ENCODE data around the gene STMN1.

Gene STMN1

GRCh38 chr1:25867210-25867991, 38.8 kb downstream of the STMN1 start:
- Histone ChIP-seq H3K27me3 (ENCODE audit: insufficient read depth, insufficient read length) (no peaks in the 10 kb centered on the region), H3K4me1 (ENCODE audit: insufficient read depth, insufficient read length) (peaks cover 32% of the 10 kb centered on the region), H3K36me3 (ENCODE audit: insufficient read depth, insufficient read length, low read length) (peaks cover 31% of the 10 kb centered on the region), H3K9ac (ENCODE audit: insufficient read length, low read depth) (no peak overlapping the region), H3K4me3 (ENCODE audit: insufficient read length, low read depth) (no peak overlapping the region), H3K9me3 (ENCODE audit: insufficient read depth, low read length) (no peaks in the 10 kb centered on the region)
- peak; percentile 85 for DNase-seq (ENCODE audit: low read depth, low spot score)
- TF ChIP-seq YY1 (IDR thresholded peaks at IDR 0.05; ENCODE audit: insufficient read depth, insufficient read length) (no peak), ZNF274 (IDR thresholded peaks at IDR 0.05; ENCODE audit: low read depth, low read length) (no peak)

DNA sequence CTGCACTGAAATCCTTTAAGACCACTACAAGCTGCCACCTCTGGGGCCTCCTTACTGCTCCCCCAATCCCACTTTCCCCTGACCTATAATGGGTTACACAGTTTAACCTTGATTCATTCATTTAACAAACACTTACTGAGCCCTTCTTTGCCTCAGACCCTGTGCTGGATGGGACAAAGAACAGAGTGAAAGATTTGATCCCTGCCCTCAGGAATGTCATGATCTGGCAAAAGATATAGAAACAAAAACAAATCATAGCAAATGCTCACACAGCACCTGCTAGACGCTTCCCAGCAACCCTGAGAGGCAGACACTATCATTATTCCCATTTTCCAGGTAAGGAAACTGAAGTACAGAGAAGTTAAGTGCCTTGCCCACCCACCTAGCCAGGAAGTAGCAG, 39.9 kb downstream of the STMN1 start:
- H3K36me3 ChIP-seq (ENCODE audit: insufficient read depth, insufficient read length, low read length) = peaks cover 36% of the 10 kb centered on the region
- DNase-seq (ENCODE audit: low read depth, low spot score) = no peak
- H3K4me3 ChIP-seq (ENCODE audit: insufficient read length, low read depth) = no peak overlapping the region
- no peaks in the 10 kb centered on the region for H3K27me3 ChIP-seq (ENCODE audit: insufficient read depth, insufficient read length)
- H3K9ac ChIP-seq (ENCODE audit: insufficient read length, low read depth) = no peak overlapping the region
- H3K9me3 ChIP-seq (ENCODE audit: insufficient read depth, low read length) = no peaks in the 10 kb centered on the region
- peaks cover 32% of the 10 kb centered on the region for H3K4me1 ChIP-seq (ENCODE audit: insufficient read depth, insufficient read length)
- no peak for TF ChIP-seq SUZ12 (IDR thresholded peaks at IDR 0.05; ENCODE audit: extremely low read depth, insufficient read depth, insufficient read length)
- TF ChIP-seq ZNF274 (IDR thresholded peaks at IDR 0.05; ENCODE audit: low read depth, low read length) = no peak
- TF ChIP-seq YY1 (IDR thresholded peaks at IDR 0.05; ENCODE audit: insufficient read depth, insufficient read length) = no peak

DNA sequence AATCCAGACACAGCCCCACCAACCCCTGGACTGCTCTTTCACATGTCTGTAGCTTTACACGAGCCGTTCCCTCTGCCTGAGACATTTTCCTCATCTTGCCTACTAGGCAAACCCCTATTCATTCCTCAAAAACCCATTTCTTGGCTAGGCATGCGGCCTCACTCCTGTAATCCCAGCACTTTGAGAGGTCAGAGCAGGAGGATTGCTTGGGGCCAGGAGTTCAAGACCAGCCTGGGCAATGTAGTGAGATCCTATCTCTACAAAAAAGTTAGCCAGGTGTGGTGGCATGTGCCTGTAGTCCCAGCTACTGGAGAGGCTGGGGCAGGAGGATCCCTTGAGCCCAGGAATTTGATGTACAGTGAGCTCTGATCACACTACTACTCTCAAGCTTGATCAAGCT, 41.8 kb downstream of the STMN1 start:
- no peaks in the 10 kb centered on the region for H3K27me3 ChIP-seq (ENCODE audit: insufficient read depth, insufficient read length)
- no peak overlapping the region for H3K9ac ChIP-seq (ENCODE audit: insufficient read length, low read depth)
- no peak overlapping the region for H3K4me3 ChIP-seq (ENCODE audit: insufficient read length, low read depth)
- peaks cover 26% of the 10 kb centered on the region for H3K36me3 ChIP-seq (ENCODE audit: insufficient read depth, insufficient read length, low read length)
- peaks cover 24% of the 10 kb centered on the region for H3K4me1 ChIP-seq (ENCODE audit: insufficient read depth, insufficient read length)
- H3K9me3 ChIP-seq (ENCODE audit: insufficient read depth, low read length) = no peaks in the 10 kb centered on the region
- no peak for TF ChIP-seq SUZ12 (IDR thresholded peaks at IDR 0.05; ENCODE audit: extremely low read depth, insufficient read depth, insufficient read length)
- no peak for TF ChIP-seq ZNF274 (IDR thresholded peaks at IDR 0.05; ENCODE audit: low read depth, low read length)
- TF ChIP-seq YY1 (IDR thresholded peaks at IDR 0.05; ENCODE audit: insufficient read depth, insufficient read length) = no peak
- DNase-seq (ENCODE audit: low read depth, low spot score) = no peak

- TF ChIP-seq YY1 (IDR thresholded peaks at IDR 0.05; ENCODE audit: insufficient read depth, insufficient read length) (no peak), ZNF274 (IDR thresholded peaks at IDR 0.05; ENCODE audit: low read depth, low read length) (no peak), SUZ12 (IDR thresholded peaks at IDR 0.05; ENCODE audit: extremely low read depth, insufficient read depth, insufficient read length) (no peak)
- no peak overlapping the region for H3K9ac ChIP-seq (ENCODE audit: insufficient read length, low read depth)
- no peaks in the 10 kb centered on the region for H3K9me3 ChIP-seq (ENCODE audit: insufficient read depth, low read length)
- H3K27me3 ChIP-seq (ENCODE audit: insufficient read depth, insufficient read length) = no peaks in the 10 kb centered on the region
- H3K4me3 ChIP-seq (ENCODE audit: insufficient read length, low read depth) = no peak overlapping the region
- H3K36me3 ChIP-seq (ENCODE audit: insufficient read depth, insufficient read length, low read length) = peaks cover 23% of the 10 kb centered on the region
- no peak for DNase-seq (ENCODE audit: low read depth, low spot score)
- H3K4me1 ChIP-seq (ENCODE audit: insufficient read depth, insufficient read length) = peaks cover 24% of the 10 kb centered on the region
These were observed 42.5 kb downstream of the STMN1 start for GRCh38 chr1:25863486-25864262.

- no peak for TF ChIP-seq ZNF274 (IDR thresholded peaks at IDR 0.05; ENCODE audit: low read depth, low read length)
- no peak for TF ChIP-seq YY1 (IDR thresholded peaks at IDR 0.05; ENCODE audit: insufficient read depth, insufficient read length)
- no peak for TF ChIP-seq SUZ12 (IDR thresholded peaks at IDR 0.05; ENCODE audit: extremely low read depth, insufficient read depth, insufficient read length)
- Histone ChIP-seq H3K27me3 (ENCODE audit: insufficient read depth, insufficient read length) (no peaks in the 10 kb centered on the region), H3K4me3 (ENCODE audit: insufficient read length, low read depth) (no peak overlapping the region), H3K36me3 (ENCODE audit: insufficient read depth, insufficient read length, low read length) (peaks cover 21% of the 10 kb centered on the region), H3K9ac (ENCODE audit: insufficient read length, low read depth) (peak overlapping the region; percentile 51), H3K9me3 (ENCODE audit: insufficient read depth, low read length) (no peaks in the 10 kb centered on the region), H3K4me1 (ENCODE audit: insufficient read depth, insufficient read length) (peaks cover 20% of the 10 kb centered on the region)
- no peak for DNase-seq (ENCODE audit: low read depth, low spot score)
These were observed 43.3 kb downstream of the STMN1 start for GRCh38 chr1:25862785-25863485.

DNA sequence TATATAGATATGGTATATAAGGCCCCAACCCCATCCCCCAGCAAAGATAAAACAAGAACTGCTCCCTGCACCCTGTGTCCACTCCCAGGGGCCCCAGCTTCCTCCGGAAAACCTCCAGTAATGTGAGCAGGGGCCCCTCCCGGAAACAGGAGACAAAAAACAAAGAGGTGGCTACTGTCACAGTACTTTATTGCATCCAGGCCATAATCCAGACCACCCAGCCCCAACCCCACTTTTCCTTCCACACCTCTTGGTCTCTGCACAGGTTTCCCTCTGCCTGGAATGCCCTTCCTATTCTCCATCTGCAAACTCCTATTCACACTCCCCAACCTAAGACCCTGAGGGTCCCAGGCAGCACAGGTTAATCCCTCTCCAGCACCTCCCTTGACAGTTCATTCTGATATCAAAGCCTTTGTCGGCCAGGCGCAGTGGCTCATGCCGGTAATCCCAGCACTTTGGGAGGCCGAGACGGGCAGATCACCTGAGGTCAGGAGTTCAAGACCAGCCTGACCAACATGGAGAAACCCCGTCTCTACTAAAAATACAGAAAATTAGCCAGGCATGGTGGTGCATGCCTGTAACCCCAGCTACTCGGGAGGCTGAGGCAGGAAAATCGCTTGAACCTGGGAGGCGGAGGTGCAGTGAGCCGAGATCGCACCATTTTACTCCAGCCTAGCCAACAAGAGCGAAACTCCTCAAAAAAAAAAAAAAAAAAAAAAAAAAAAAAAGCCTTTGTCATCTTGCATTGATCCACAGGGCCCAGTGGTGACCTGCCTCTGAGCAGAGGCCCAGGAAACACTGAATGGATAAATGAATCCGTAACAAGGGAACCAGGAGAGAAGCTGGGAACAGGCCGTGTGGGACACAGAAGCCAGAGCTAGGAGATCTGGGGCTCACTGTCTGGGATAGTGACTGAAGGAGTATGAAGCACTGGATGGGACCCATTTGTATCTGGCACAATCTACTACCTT, 44.6 kb downstream of the STMN1 start:
- peaks cover 24% of the 10 kb centered on the region for H3K36me3 ChIP-seq (ENCODE audit: insufficient read depth, insufficient read length, low read length)
- no peak overlapping the region for H3K4me3 ChIP-seq (ENCODE audit: insufficient read length, low read depth)
- H3K9ac ChIP-seq (ENCODE audit: insufficient read length, low read depth) = peak overlapping the region; percentile 51
- TF ChIP-seq ZNF274 (IDR thresholded peaks at IDR 0.05; ENCODE audit: low read depth, low read length) (no peak), YY1 (IDR thresholded peaks at IDR 0.05; ENCODE audit: insufficient read depth, insufficient read length) (no peak), SUZ12 (IDR thresholded peaks at IDR 0.05; ENCODE audit: extremely low read depth, insufficient read depth, insufficient read length) (no peak)
- H3K27me3 ChIP-seq (ENCODE audit: insufficient read depth, insufficient read length) = no peaks in the 10 kb centered on the region
- H3K9me3 ChIP-seq (ENCODE audit: insufficient read depth, low read length) = no peaks in the 10 kb centered on the region
- H3K4me1 ChIP-seq (ENCODE audit: insufficient read depth, insufficient read length) = peaks cover 11% of the 10 kb centered on the region
- no peak for DNase-seq (ENCODE audit: low read depth, low spot score)

All from NT2/D1 (cell line).